ENCODE results near the gene CHRNB1. TPM values are rescaled to one million over a fixed set of nuclear protein-coding genes. Genes with fewer than 3 reads are reported as not detected.

CHRNB1 gene
- total RNA-seq, 1 donor from 2014 or later, result 11.8 TPM

DNA sequence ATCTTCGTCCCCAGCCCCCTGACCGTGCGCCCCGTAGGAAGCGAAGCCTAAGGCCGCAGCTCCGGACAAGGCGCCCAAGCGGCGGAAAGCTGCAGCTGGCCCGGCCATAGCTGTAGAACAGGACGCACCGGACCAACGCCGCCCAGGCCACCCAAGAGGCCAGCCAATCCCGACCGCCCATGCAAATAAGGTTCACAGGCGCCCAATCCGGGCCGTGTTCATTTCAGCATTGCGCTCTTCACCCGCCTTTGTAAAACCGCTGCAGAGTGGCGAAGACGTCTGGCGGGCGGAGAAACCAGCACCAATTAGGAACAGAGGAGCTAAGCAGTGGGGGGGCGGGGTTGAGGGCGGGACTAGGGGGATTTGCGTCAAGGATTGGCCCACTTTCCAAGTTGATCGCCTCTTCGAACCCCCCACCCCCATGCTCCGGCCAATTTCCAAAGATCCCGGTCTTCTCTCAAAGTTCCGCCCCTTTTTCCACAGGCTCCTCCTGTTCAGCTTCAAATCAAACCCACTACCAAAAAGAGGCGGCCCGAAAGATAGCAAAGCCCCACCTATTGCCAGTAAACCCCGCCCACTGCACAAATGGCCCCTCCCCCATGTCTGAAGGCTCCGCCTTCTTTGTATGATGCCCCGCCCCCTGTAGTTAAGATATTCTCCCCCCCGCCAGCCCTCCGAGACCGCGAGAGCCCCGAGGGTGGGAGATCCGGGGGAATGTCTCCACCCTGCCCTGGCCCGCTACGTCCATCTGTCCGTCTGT, 40.7 kb upstream of the CHRNB1 start, which contains the start of gene TMEM256:
Gene TMEM256, minus strand, starts transcription at position 121 of the 760 bp plus-strand sequence. Its CDS starts 13 bp downstream, at position 108.
- TF ChIP-seq CTCF (IDR thresholded peaks at IDR 0.05; ENCODE audit: unreplicated experiment), result no peak
- H3K4me3 Mint-ChIP-seq (ENCODE audit: unreplicated experiment), result peak within 1 kb of the TSS; percentile 92
- peak within 1 kb of the TSS; percentile 80 for H3K27ac Mint-ChIP-seq (ENCODE audit: unreplicated experiment)
- peaks cover 6% of the 10 kb centered on the region for H3K27me3 Mint-ChIP-seq (ENCODE audit: unreplicated experiment)
- peaks cover 24% of the 10 kb centered on the region for H3K4me1 Mint-ChIP-seq (ENCODE audit: unreplicated experiment)
- peak; percentile 96 for DNase-seq (ENCODE audit: low spot score)
- no peaks in the 10 kb centered on the region for H3K9me3 Mint-ChIP-seq (ENCODE audit: unreplicated experiment)
- H3K36me3 Mint-ChIP-seq (ENCODE audit: low read depth, unreplicated experiment), result peaks cover 3% of the 10 kb centered on the region

DNA sequence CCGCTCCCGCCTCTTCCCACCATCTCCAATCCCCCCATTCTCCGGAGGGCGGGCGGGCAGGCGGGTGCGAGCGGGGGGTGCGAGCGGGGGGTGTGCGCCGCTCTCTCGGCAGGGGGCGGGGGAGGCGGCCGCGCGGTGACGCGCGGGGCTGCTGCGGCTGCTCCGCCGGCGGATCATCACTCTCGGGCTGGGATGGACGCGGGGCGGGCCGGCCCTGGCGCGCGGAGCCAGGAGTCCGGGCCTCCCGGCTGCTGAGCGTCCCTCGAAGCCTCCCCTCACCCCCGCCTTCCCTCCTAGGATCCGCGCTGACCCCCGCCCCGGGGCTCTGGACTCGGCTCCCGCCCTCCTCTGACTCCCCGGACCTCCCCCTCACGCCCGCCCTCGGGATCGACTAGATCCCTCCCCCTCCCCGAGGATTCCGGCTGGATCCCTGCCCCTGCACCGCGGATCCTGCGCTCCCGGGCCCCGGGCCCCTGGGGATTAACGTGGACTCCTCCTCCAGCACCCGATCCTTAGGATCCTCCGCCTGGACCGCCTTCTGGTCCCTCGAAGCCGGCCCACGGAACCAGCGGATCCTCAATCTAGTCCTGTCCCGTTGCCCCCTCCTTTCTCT, 40.0 kb upstream of the CHRNB1 start:
- H3K36me3 Mint-ChIP-seq (ENCODE audit: low read depth, unreplicated experiment), result peaks cover 10% of the 10 kb centered on the region
- peak; percentile 49 for DNase-seq (ENCODE audit: low spot score)
- H3K9me3 Mint-ChIP-seq (ENCODE audit: unreplicated experiment), result no peaks in the 10 kb centered on the region
- peak overlapping the region; percentile 92 for H3K4me3 Mint-ChIP-seq (ENCODE audit: unreplicated experiment)
- TF ChIP-seq CTCF (IDR thresholded peaks at IDR 0.05; ENCODE audit: unreplicated experiment), result no peak
- H3K27ac Mint-ChIP-seq (ENCODE audit: unreplicated experiment), result no peak overlapping the region
- peaks cover 8% of the 10 kb centered on the region for H3K27me3 Mint-ChIP-seq (ENCODE audit: unreplicated experiment)
- H3K4me1 Mint-ChIP-seq (ENCODE audit: unreplicated experiment), result peaks cover 25% of the 10 kb centered on the region

GRCh38 chr17:7405350-7406234, 39.3 kb upstream of the CHRNB1 start:
- Mint-ChIP-seq H3K36me3 (ENCODE audit: low read depth, unreplicated experiment) (peaks cover 17% of the 10 kb centered on the region), H3K4me1 (ENCODE audit: unreplicated experiment) (peaks cover 28% of the 10 kb centered on the region), H3K27me3 (ENCODE audit: unreplicated experiment) (peaks cover 11% of the 10 kb centered on the region), H3K27ac (ENCODE audit: unreplicated experiment) (peak overlapping the region; percentile 83), H3K9me3 (ENCODE audit: unreplicated experiment) (no peaks in the 10 kb centered on the region), H3K4me3 (ENCODE audit: unreplicated experiment) (peak overlapping the region; percentile 94)
- TF ChIP-seq CTCF (IDR thresholded peaks at IDR 0.05; ENCODE audit: unreplicated experiment), result no peak
- no peak for DNase-seq (ENCODE audit: low spot score)

- Mint-ChIP-seq H3K27ac (ENCODE audit: unreplicated experiment) (peak overlapping the region; percentile 21), H3K27me3 (ENCODE audit: unreplicated experiment) (peaks cover 13% of the 10 kb centered on the region), H3K36me3 (ENCODE audit: low read depth, unreplicated experiment) (peaks cover 17% of the 10 kb centered on the region), H3K9me3 (ENCODE audit: unreplicated experiment) (no peaks in the 10 kb centered on the region), H3K4me3 (ENCODE audit: unreplicated experiment) (peak overlapping the region; percentile 94), H3K4me1 (ENCODE audit: unreplicated experiment) (peaks cover 28% of the 10 kb centered on the region)
- TF ChIP-seq CTCF (IDR thresholded peaks at IDR 0.05; ENCODE audit: unreplicated experiment), result no peak
- DNase-seq (ENCODE audit: low spot score), result no peak
These were observed 38.5 kb upstream of the CHRNB1 start for GRCh38 chr17:7406235-7406825.

Measured in endothelial cell (in vitro differentiated cells).